Measurements from ENCODE around the gene IL7R. TPM values are rescaled to one million over a fixed set of nuclear protein-coding genes. Genes with fewer than 3 reads are reported as not detected.

Gene IL7R
- total and polyA plus RNA-seq, 2 of the 4 experiments (the other 2 are of a cell fraction), result 40.7 to 71.7 TPM

GRCh38 chr5:35920890-35921289, 64.2 kb downstream of the IL7R start:
- dilution Hi-C loops (cut with HindIII; ENCODE audit: low sequenced_read_pairs, unreplicated experiment), result no loop called here
- intact Hi-C loops (cut with micrococcal nuclease), result loop anchor here (10.0 kb wide), 1 partner anchor 1446 kb away; no protein-coding TSS in a partner anchor
- BruUV-seq (replicated peaks), result no TSS peak

More at GRCh38 chr5:35920890-35921289, 64.2 kb downstream of the IL7R start:
- Histone ChIP-seq H2BK120ac (ENCODE audit: low read depth, low read length) (peak overlapping the region; percentile 99), H2BK20ac (ENCODE audit: low read depth, low read length) (peak overlapping the region; percentile 98), H2AK5ac (ENCODE audit: low read depth, low read length) (peak overlapping the region; percentile 82), H2AK9ac (replicated peaks; ENCODE audit: low read depth, low read length, poor library complexity) (no peak overlapping the region), H3K14ac (replicated peaks; ENCODE audit: low read depth, low read length) (no peak overlapping the region; the same call in 1 of the 2 replicates), H4K20me1 (ENCODE audit: insufficient read depth, low read length) (no peaks in the 10 kb centered on the region), H3K18ac (ENCODE audit: low read depth, low read length) (peak overlapping the region; percentile 99; the same call in 1 of the 2 replicates), H3K4me2 (ENCODE audit: low read depth, low read length) (no peak overlapping the region), H2AFZ (replicated peaks; ENCODE audit: low read length, poor library complexity) (no peak overlapping the region), H4K5ac (ENCODE audit: low read depth, low read length) (no peak overlapping the region), H3K27me3 (ENCODE audit: control insufficient read depth, insufficient read depth, low read length) (no peaks in the 10 kb centered on the region), H3K9ac (ENCODE audit: low read depth, low read length) (no peak overlapping the region), H2BK5ac (ENCODE audit: low read depth, low read length, poor library complexity, severe bottlenecking) (no peak overlapping the region), H3K79me1 (ENCODE audit: low read depth in 1 of 2, low read length in 2 of 2) (no peaks in the 10 kb centered on the region), H3K36me3 (ENCODE audit: control insufficient read depth, insufficient read depth, low read length) (no peaks in the 10 kb centered on the region), H3K4me3 (ENCODE audit: insufficient read depth, low read depth, low read length) (no peak overlapping the region), H3K23ac (ENCODE audit: low read depth, low read length) (no peak overlapping the region), H3K9me3 (ENCODE audit: control insufficient read depth, insufficient read depth, low read length) (peaks cover 4% of the 10 kb centered on the region; the same call in 1 of the 2 replicates), H3K9me1 (ENCODE audit: insufficient read depth, low read length) (peaks cover 8% of the 10 kb centered on the region), H3K56ac (ENCODE audit: extremely low read depth, insufficient read depth, low read length) (no peak overlapping the region), H4K91ac (ENCODE audit: insufficient read depth, low read depth, low read length) (peak overlapping the region; percentile 95), H2BK15ac (ENCODE audit: low read depth, low read length) (peak overlapping the region; percentile 76; the same call in 2 of the 3 replicates), H4K8ac (ENCODE audit: low read depth in 2 of 2, low read length in 2 of 2) (peak overlapping the region in 1 of 2 experiments; percentile 44; a peak in 1 of 4 replicates), H3K27ac (ENCODE audit: insufficient read depth, low read length) (no peak overlapping the region), H3K4me1 (ENCODE audit: control insufficient read depth, insufficient read depth, low read length) (peaks cover 9% of the 10 kb centered on the region), H3K4ac (ENCODE audit: low read depth, low read length) (peak overlapping the region; percentile 99)
- TF ChIP-seq RAD21 (IDR thresholded peaks at IDR 0.05; ENCODE audit: low read length) (no peak), MAZ (IDR thresholded peaks at IDR 0.05; ENCODE audit: borderline replicate concordance, low read depth, low read length) (no peak), MAFK (IDR thresholded peaks at IDR 0.05; ENCODE audit: low read depth, low read length) (no peak), CHD1 (IDR thresholded peaks at IDR 0.05; ENCODE audit: low read depth, low read length) (no peak), CTCF (conservative IDR thresholded peaks at IDR 0.05; ENCODE audit: low read depth, low read length) (no peak; the same call in 1 of the 2 replicates)
- DNase-seq, result no peak
- ATAC-seq (ENCODE audit: low read depth), result no peak
- WGBS, 2 experiments (ENCODE audit: extremely low coverage in 2 of 2, insufficient read length in 1 of 2), result 81% methylated on average over 7 of the region's 11 CpGs; no CpG with 5 or more reads in 1 of the 2 experiments
- ChIA-PET CTCF (no interaction called here), POLR2A (ENCODE audit: unreplicated experiment) (no interaction called here)
- in situ Hi-C loops (cut with MboI; ENCODE audit: low sequenced_read_pairs), result loop anchor here (5.0 to 10.0 kb wide), 4 partner anchors 144 to 829 kb away; partner anchors contain the start of gene SPEF2
